ENCODE measurements around the gene DGAT2. TPM values are rescaled to one million over a fixed set of nuclear protein-coding genes. Genes with fewer than 3 reads are reported as not detected.

DGAT2 gene
- total RNA-seq, 1 donor: 3.6 TPM

- no peaks in the 10 kb centered on the region for H3K36me3 ChIP-seq (ENCODE audit: insufficient read depth, low read length)
- H4K20me1 ChIP-seq (ENCODE audit: insufficient read depth, low read length): peaks cover 11% of the 10 kb centered on the region
- H2AFZ ChIP-seq (ENCODE audit: low read length): no peak overlapping the region
- H3K9me3 ChIP-seq (ENCODE audit: low read depth, low read length): no peaks in the 10 kb centered on the region
- H3K79me2 ChIP-seq (ENCODE audit: insufficient read depth, low read length): peaks cover 54% of the 10 kb centered on the region
- no peak overlapping the region for H3K27ac ChIP-seq (ENCODE audit: low read depth, low read length)
- TF ChIP-seq CTCF (IDR thresholded peaks at IDR 0.05; ENCODE audit: extremely low read depth, low read depth, low read length): no peak
- H3K4me2 ChIP-seq (ENCODE audit: insufficient read depth, low read length): no peak overlapping the region
- no peak overlapping the region for H3K4me3 ChIP-seq (ENCODE audit: insufficient read depth, low read length)
- no peaks in the 10 kb centered on the region for H3K4me1 ChIP-seq (ENCODE audit: insufficient read depth, low read length)
- no peak for DNase-seq (ENCODE audit: insufficient read length, low spot score, missing footprints)
- no peaks in the 10 kb centered on the region for H3K27me3 ChIP-seq (ENCODE audit: insufficient read depth, low read length)
Observed at GRCh38 chr11:75840522-75840921, 71.9 kb downstream of the DGAT2 start.

- no peak for DNase-seq (ENCODE audit: insufficient read length, low spot score, missing footprints)
- no peak for TF ChIP-seq CTCF (IDR thresholded peaks at IDR 0.05; ENCODE audit: extremely low read depth, low read depth, low read length)
- no peaks in the 10 kb centered on the region for H3K9me3 ChIP-seq (ENCODE audit: low read depth, low read length)
- no peak overlapping the region for H2AFZ ChIP-seq (ENCODE audit: low read length)
- peaks cover 11% of the 10 kb centered on the region for H4K20me1 ChIP-seq (ENCODE audit: insufficient read depth, low read length)
- H3K36me3 ChIP-seq (ENCODE audit: insufficient read depth, low read length): no peaks in the 10 kb centered on the region
- no peak overlapping the region for H3K4me3 ChIP-seq (ENCODE audit: insufficient read depth, low read length)
- H3K4me1 ChIP-seq (ENCODE audit: insufficient read depth, low read length): no peaks in the 10 kb centered on the region
- H3K27ac ChIP-seq (ENCODE audit: low read depth, low read length): no peak overlapping the region
- H3K27me3 ChIP-seq (ENCODE audit: insufficient read depth, low read length): no peaks in the 10 kb centered on the region
- peaks cover 63% of the 10 kb centered on the region for H3K79me2 ChIP-seq (ENCODE audit: insufficient read depth, low read length)
- no peak overlapping the region for H3K4me2 ChIP-seq (ENCODE audit: insufficient read depth, low read length)
Observed at GRCh38 chr11:75841739-75842138, 73.2 kb downstream of the DGAT2 start.

GRCh38 chr11:75845324-75845723 is 76.7 kb downstream of the DGAT2 start:
- Histone ChIP-seq H3K27me3 (ENCODE audit: insufficient read depth, low read length) (no peaks in the 10 kb centered on the region), H3K36me3 (ENCODE audit: insufficient read depth, low read length) (no peaks in the 10 kb centered on the region), H2AFZ (ENCODE audit: low read length) (no peak overlapping the region), H4K20me1 (ENCODE audit: insufficient read depth, low read length) (peaks cover 11% of the 10 kb centered on the region), H3K4me2 (ENCODE audit: insufficient read depth, low read length) (no peak overlapping the region), H3K9me3 (ENCODE audit: low read depth, low read length) (no peaks in the 10 kb centered on the region), H3K27ac (ENCODE audit: low read depth, low read length) (no peak overlapping the region), H3K79me2 (ENCODE audit: insufficient read depth, low read length) (peaks cover 66% of the 10 kb centered on the region), H3K4me3 (ENCODE audit: insufficient read depth, low read length) (no peak overlapping the region), H3K4me1 (ENCODE audit: insufficient read depth, low read length) (peaks cover 2% of the 10 kb centered on the region)
- TF ChIP-seq CTCF (IDR thresholded peaks at IDR 0.05; ENCODE audit: extremely low read depth, low read depth, low read length): no peak
- DNase-seq (ENCODE audit: insufficient read length, low spot score, missing footprints): no peak

DNA sequence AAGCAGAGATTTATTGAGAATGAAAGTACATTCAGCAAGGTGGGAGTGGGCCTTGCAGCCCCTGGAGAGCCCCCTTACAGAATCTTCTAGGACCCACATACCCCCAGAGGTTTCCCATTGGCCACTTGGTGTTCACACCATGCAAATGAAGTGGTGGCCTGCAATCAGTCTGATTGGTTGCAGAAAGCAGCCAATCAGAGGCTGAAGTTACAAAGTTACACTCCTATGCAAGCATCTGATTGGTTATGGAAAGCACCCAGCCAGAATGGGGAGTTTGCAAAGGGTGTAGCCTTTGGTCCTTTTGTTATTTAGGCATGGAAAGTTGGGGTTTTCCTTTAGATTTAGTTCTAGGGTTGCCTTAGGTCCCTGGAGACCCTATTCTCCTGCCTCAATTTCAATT is 81.3 kb downstream of the DGAT2 start:
- Histone ChIP-seq H3K9me3 (ENCODE audit: low read depth, low read length) (no peaks in the 10 kb centered on the region), H3K27ac (ENCODE audit: low read depth, low read length) (no peak overlapping the region), H3K4me3 (ENCODE audit: insufficient read depth, low read length) (no peak overlapping the region), H4K20me1 (ENCODE audit: insufficient read depth, low read length) (no peaks in the 10 kb centered on the region), H3K4me1 (ENCODE audit: insufficient read depth, low read length) (peaks cover 14% of the 10 kb centered on the region), H3K79me2 (ENCODE audit: insufficient read depth, low read length) (peaks cover 52% of the 10 kb centered on the region), H3K36me3 (ENCODE audit: insufficient read depth, low read length) (no peaks in the 10 kb centered on the region), H3K4me2 (ENCODE audit: insufficient read depth, low read length) (no peak overlapping the region), H2AFZ (ENCODE audit: low read length) (no peak overlapping the region), H3K27me3 (ENCODE audit: insufficient read depth, low read length) (no peaks in the 10 kb centered on the region)
- no peak for DNase-seq (ENCODE audit: insufficient read length, low spot score, missing footprints)
- TF ChIP-seq CTCF (IDR thresholded peaks at IDR 0.05; ENCODE audit: extremely low read depth, low read depth, low read length): no peak

Measured in osteoblast (primary cell).